Esophagus muscularis mucosa (tissue), 4 donors: ENCODE data around the gene STRN4. TPM values are rescaled to one million over a fixed set of nuclear protein-coding genes. Genes with fewer than 3 reads are reported as not detected.
A peak's percentile ranks its signal among the peaks of the same experiment; 100 is the strongest.
"Not testable (repeated sequence)": the region's sequence is repeated elsewhere in the genome, so short reads cannot be mapped to it uniquely, and the experiment has no call there.

Source experiments
- DNase-seq: peaks from one replicate; pipeline ENCODE4 v3.0.0-alpha.2; 2017; ENCODE audit errors: extremely low spot score
- H3K27ac ChIP-seq, 4 donors: fragments of 200-600 bp; sonication (generic); replicated peaks in 1 of 4; 1 replicate in 3 of 4; 2 replicates in 1 of 4; pipeline ENCODE4 v1.5.1; 2016 to 2019; ENCODE audit warnings: mild to moderate bottlenecking in 1 of 4
- H3K27me3 ChIP-seq, 4 donors: fragments of 200-600 bp; sonication (generic); one replicate each; pipeline versions ENCODE4 v1.5.1 to v1.6.0; 2016 to 2019
- H3K36me3 ChIP-seq, 4 donors: fragments of 200-600 bp; sonication (generic); one replicate each; pipeline ENCODE4 v1.5.1; 2016 to 2019
- H3K4me1 ChIP-seq, 4 donors: fragments of 200-600 bp; sonication (generic); one replicate each; pipeline ENCODE4 v1.5.1; 2016 to 2019
- H3K4me3 ChIP-seq, 4 donors: fragments of 200-600 bp; sonication (generic); 1 replicate in 2 of 4; 2 replicates in 2 of 4; pipeline ENCODE4 v1.5.1; 2016 to 2019; ENCODE audit warnings: mild to moderate bottlenecking in 4 of 4, moderate library complexity in 1 of 4
- H3K9me3 ChIP-seq, 4 donors: fragments of 200-600 bp; sonication (generic); 1 replicate in 3 of 4; 2 replicates in 1 of 4; pipeline ENCODE4 v1.5.1; 2016 to 2019
- EP300 ChIP-seq: sonication (generic); formaldehyde crosslinking; IDR thresholded peaks from one replicate; pipeline ENCODE4 v1.6.1; 2017; ENCODE audit warnings: antibody characterized with exemption
- POLR2A ChIP-seq: fragments of 450-650 bp; IDR thresholded peaks from one replicate; pipeline ENCODE4 v1.6.1; 2017; ENCODE audit warnings: antibody characterized with exemption, moderate library complexity, mild to moderate bottlenecking, low read depth
- POLR2AphosphoS5 ChIP-seq, 2 donors: sonication (generic); formaldehyde crosslinking; IDR thresholded peaks; one replicate each; pipeline ENCODE4 v1.6.1; 2017; ENCODE audit warnings: antibody characterized with exemption in 2 of 2
- WGBS: methylation state at CpG from one replicate; pipeline ENCODE4 v1.1.5; 2018; 5-methylcytosine and 5-hydroxymethylcytosine counted together
- intact Hi-C: fragments of 100-400 bp; cut with DNase I; formaldehyde crosslinking; loops from one replicate; pipeline ENCODE4 v1.15.1; 2023
- total RNA-seq, 4 donors: library from RNA; depleted of rRNA; stranded (reverse); fragments of >200 nt; gene quantifications; one replicate each; pipeline versions ENCODE4 v1.1.0 to v1.2.1, GENCODE V29; 2016
- TF ChIP-seq, protein P1 (sequence below), 3 experiments: fragments of 200-600 bp in 2 of 3; fragments of 450-650 bp in 1 of 3; sonication (generic) in 2 of 3; IDR thresholded peaks; one replicate each; pipeline ENCODE4 v1.5.1; 2017 to 2019; ENCODE audit warnings: antibody characterized with exemption in 3 of 3, mild to moderate bottlenecking in 2 of 3, moderate library complexity in 1 of 3

The STRN4 gene
- total RNA-seq, 4 donors from 2014 or later = 85.2 to 119 (median 101) TPM

GRCh38 chr19:46784262-46785053 is 38.2 kb upstream of the STRN4 start:
- peaks cover 28 to 50% (median 39%) of the 10 kb centered on the region in 4 donors for H3K36me3 ChIP-seq
- peak overlapping the region; percentile 70 to 90 (median 84) for H3K4me3 ChIP-seq
- intact Hi-C loops = no loop called here
- peaks cover 0 to 4% (median 0%) of the 10 kb centered on the region in 4 donors for H3K27me3 ChIP-seq
- peak overlapping the region; percentile 78 to 93 (median 84) for H3K27ac ChIP-seq
- WGBS = 75% methylated on average over 8 of the region's 17 CpGs
- peak in 1 of 2 donors; percentile 39 for TF ChIP-seq POLR2AphosphoS5 (IDR thresholded peaks at IDR 0.05)
- TF ChIP-seq, protein P1, sequence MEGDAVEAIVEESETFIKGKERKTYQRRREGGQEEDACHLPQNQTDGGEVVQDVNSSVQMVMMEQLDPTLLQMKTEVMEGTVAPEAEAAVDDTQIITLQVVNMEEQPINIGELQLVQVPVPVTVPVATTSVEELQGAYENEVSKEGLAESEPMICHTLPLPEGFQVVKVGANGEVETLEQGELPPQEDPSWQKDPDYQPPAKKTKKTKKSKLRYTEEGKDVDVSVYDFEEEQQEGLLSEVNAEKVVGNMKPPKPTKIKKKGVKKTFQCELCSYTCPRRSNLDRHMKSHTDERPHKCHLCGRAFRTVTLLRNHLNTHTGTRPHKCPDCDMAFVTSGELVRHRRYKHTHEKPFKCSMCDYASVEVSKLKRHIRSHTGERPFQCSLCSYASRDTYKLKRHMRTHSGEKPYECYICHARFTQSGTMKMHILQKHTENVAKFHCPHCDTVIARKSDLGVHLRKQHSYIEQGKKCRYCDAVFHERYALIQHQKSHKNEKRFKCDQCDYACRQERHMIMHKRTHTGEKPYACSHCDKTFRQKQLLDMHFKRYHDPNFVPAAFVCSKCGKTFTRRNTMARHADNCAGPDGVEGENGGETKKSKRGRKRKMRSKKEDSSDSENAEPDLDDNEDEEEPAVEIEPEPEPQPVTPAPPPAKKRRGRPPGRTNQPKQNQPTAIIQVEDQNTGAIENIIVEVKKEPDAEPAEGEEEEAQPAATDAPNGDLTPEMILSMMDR (IDR thresholded peaks at IDR 0.05) = no peak
- peaks cover 44 to 71% (median 63%) of the 10 kb centered on the region in 4 donors for H3K4me1 ChIP-seq
- no peaks in the 10 kb centered on the region for H3K9me3 ChIP-seq
- peak; percentile 95 for DNase-seq

- Histone ChIP-seq H3K4me1 (peaks cover 40 to 66% (median 57%) of the 10 kb centered on the region in 4 donors), H3K27me3 (peaks cover 0 to 4% (median 0%) of the 10 kb centered on the region in 4 donors)
Observed at GRCh38 chr19:46783670-46784069, 37.4 kb upstream of the STRN4 start.

GRCh38 chr19:46782355-46783019 is 36.2 kb upstream of the STRN4 start:
- H3K36me3 ChIP-seq = peaks cover 39 to 70% (median 58%) of the 10 kb centered on the region in 4 donors
- intact Hi-C loops = no loop called here
- no peak overlapping the region for H3K4me3 ChIP-seq
- DNase-seq = no peak
- peaks cover 0 to 4% (median 0%) of the 10 kb centered on the region in 4 donors for H3K27me3 ChIP-seq
- TF ChIP-seq, protein P1 (IDR thresholded peaks at IDR 0.05) = no peak
- TF ChIP-seq EP300 = no peak
- no peak for TF ChIP-seq POLR2A
- TF ChIP-seq POLR2AphosphoS5 (IDR thresholded peaks at IDR 0.05) = no peak
- H3K4me1 ChIP-seq = peaks cover 34 to 54% (median 46%) of the 10 kb centered on the region in 4 donors
- 83% methylated on average over 2 of the region's 7 CpGs for WGBS
- no peaks in the 10 kb centered on the region for H3K9me3 ChIP-seq
- no peak overlapping the region for H3K27ac ChIP-seq

More at GRCh38 chr19:46783670-46784069, 37.4 kb upstream of the STRN4 start:
- WGBS = 79% methylated on average over 2 of the region's 2 CpGs
- intact Hi-C loops = no loop called here
- DNase-seq = no peak
- Histone ChIP-seq H3K4me3 (peak overlapping the region in 1 of 4 donors; percentile 90), H3K36me3 (peaks cover 33 to 58% (median 46%) of the 10 kb centered on the region in 4 donors), H3K27ac (peak overlapping the region in 1 of 4 donors; percentile 93), H3K9me3 (no peaks in the 10 kb centered on the region)
- TF ChIP-seq POLR2A = no peak
- no peak for TF ChIP-seq EP300
- no peak for TF ChIP-seq POLR2AphosphoS5 (IDR thresholded peaks at IDR 0.05)

DNA sequence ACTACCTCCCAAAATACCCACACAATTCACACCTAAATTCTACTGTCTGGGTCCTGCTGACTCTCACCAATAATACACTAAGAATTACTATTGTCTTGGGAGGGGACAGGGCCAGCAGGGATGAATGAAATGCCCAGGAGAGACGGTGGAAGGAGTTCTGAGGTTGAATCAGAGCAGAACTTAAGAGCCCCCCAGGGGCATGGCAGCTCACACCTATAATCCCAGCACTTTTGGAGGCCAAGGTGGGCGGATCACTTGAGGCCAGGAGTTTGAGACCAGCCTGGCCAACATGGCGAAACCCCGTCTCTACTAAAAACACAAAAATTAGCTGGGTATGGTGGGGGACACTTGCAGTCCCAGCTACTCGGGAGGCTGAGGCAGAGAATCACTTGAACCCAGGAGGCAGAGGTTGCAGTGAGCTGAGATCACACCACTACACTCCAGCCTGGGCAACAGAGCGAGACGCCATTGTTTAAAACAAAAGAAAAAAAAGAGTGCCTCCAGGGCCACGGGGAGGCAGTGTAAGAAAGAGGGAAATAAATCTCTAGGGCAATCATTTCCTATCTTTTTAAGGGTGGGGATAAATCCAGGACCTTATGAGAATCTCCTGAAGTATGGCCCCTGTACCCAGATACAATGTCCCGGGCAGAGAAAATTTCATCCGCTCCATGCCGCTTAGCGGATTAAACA is 31.9 kb upstream of the STRN4 start:
- H3K4me3 ChIP-seq, H3K27me3 ChIP-seq, DNase-seq, H3K9me3 ChIP-seq, intact Hi-C loops: not testable (repeated sequence)
- H3K36me3 ChIP-seq = peaks cover 51 to 94% (median 80%) of the 10 kb centered on the region in 4 donors
- H3K4me1 ChIP-seq = peaks cover 0 to 10% (median 4%) of the 10 kb centered on the region in 4 donors
- H3K27ac ChIP-seq = peak overlapping the region in 1 of 4 donors; percentile 50
- 90% methylated on average over 12 of the region's 12 CpGs for WGBS

DNA sequence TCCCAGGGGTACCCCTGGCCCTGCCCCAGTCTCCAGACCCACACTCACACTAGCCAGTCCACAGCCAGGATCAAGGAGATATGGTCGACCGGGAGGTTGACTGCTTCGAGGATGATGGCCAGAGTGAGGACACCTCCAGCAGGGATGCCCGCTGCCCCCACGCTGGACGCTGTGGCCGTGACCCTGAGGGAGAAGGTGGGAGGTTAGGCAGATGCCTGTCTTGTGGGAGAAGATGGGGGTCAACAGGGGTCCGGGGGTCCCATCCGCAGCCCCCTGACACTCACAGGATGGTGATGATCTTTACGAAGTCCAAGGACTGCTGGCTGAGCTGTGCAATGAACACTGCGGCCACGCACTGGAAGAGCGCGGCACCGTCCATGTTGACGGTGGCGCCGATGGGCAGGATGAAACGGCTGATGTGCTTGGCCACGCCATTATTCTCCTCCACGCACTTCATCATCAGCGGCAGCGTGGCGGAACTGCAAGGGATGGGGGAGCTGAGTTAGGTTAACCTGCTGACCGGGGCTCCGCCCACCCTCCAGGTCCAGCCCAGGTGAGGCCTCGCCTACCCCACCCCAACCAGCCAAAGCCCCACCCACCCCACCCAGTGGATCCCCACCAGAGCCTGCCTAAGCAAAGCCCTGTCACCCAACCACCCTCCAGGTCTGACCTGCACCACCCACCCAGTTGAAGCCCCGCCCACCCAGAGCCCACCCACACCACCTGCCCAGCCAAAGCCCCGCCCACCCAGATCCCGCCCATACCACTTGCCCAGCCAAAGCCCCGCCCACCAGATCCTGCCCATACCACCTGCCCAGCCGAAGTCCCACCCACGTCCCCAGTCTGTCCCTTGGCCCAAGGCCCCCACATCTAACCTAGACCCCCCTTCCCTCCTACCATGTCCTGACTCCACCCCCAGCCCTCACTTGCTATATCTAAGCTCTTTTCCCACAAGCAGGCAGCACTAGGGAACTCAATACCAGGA is 31.0 kb upstream of the STRN4 start:
- DNase-seq = no peak
- Histone ChIP-seq H3K36me3 (peaks cover 44 to 85% (median 71%) of the 10 kb centered on the region in 4 donors), H3K27ac (peak overlapping the region in 1 of 4 donors; percentile 50), H3K4me1 (peaks cover 0 to 9% (median under 1%) of the 10 kb centered on the region in 4 donors), H3K9me3 (no peaks in the 10 kb centered on the region), H3K27me3 (no peaks in the 10 kb centered on the region), H3K4me3 (no peak overlapping the region)
- WGBS = 92% methylated on average over 29 of the region's 33 CpGs
- no peak for TF ChIP-seq EP300
- TF ChIP-seq, protein P1 (IDR thresholded peaks at IDR 0.05) = no peak
- no peak for TF ChIP-seq POLR2A
- TF ChIP-seq POLR2AphosphoS5 (IDR thresholded peaks at IDR 0.05) = no peak
- intact Hi-C loops = no loop called here
